ENCODE results near the gene ZBTB38. TPM values are rescaled to one million over a fixed set of nuclear protein-coding genes. Genes with fewer than 3 reads are reported as not detected.

Gene ZBTB38
- total and polyA plus RNA-seq, 2 of the 13 experiments (the other 11 are each of a cell fraction or from before 2014, with no cell fraction given): 26.8 to 51.7 TPM

- TF ChIP-seq, protein P1, sequence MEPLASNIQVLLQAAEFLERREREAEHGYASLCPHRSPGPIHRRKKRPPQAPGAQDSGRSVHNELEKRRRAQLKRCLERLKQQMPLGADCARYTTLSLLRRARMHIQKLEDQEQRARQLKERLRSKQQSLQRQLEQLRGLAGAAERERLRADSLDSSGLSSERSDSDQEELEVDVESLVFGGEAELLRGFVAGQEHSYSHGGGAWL (CRISPR knock-in tag; IDR thresholded peaks at IDR 0.05): no peak
- no peak for TF ChIP-seq ARNT (IDR thresholded peaks at IDR 0.05)
- TF ChIP-seq HES4 (CRISPR knock-in tag; IDR thresholded peaks at IDR 0.05; ENCODE audit: borderline replicate concordance): no peak
- no peak for TF ChIP-seq ZNF382 (CRISPR knock-in tag; IDR thresholded peaks at IDR 0.05; ENCODE audit: borderline replicate concordance)
- TF ChIP-seq HOXA5 (CRISPR knock-in tag; IDR thresholded peaks at IDR 0.05): peak; percentile 70; the same call in 1 of the 2 replicates
- TF ChIP-seq ZNF263 (CRISPR knock-in tag; IDR thresholded peaks at IDR 0.05): peak; percentile 91
- TF ChIP-seq GATA4 (IDR thresholded peaks at IDR 0.05; ENCODE audit: borderline replicate concordance, low read depth): no peak
- no peak for TF ChIP-seq HNRNPH1 (optimal IDR thresholded peaks at IDR 0.05; ENCODE audit: low read depth, low read length)
- no peak for TF ChIP-seq NCOA1 (CRISPR knock-in tag; IDR thresholded peaks at IDR 0.05)
- TF ChIP-seq ARID5B (CRISPR knock-in tag; IDR thresholded peaks at IDR 0.05): peak; percentile 77
- no peak for TF ChIP-seq AKAP8 (CRISPR knock-in tag; IDR thresholded peaks at IDR 0.05)
- TF ChIP-seq EEA1 (CRISPR knock-in tag; IDR thresholded peaks at IDR 0.05; ENCODE audit: borderline replicate concordance): no peak
- TF ChIP-seq, protein P2, sequence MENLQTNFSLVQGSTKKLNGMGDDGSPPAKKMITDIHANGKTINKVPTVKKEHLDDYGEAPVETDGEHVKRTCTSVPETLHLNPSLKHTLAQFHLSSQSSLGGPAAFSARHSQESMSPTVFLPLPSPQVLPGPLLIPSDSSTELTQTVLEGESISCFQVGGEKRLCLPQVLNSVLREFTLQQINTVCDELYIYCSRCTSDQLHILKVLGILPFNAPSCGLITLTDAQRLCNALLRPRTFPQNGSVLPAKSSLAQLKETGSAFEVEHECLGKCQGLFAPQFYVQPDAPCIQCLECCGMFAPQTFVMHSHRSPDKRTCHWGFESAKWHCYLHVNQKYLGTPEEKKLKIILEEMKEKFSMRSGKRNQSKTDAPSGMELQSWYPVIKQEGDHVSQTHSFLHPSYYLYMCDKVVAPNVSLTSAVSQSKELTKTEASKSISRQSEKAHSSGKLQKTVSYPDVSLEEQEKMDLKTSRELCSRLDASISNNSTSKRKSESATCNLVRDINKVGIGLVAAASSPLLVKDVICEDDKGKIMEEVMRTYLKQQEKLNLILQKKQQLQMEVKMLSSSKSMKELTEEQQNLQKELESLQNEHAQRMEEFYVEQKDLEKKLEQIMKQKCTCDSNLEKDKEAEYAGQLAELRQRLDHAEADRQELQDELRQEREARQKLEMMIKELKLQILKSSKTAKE (CRISPR knock-in tag; IDR thresholded peaks at IDR 0.05; ENCODE audit: borderline replicate concordance): peak; percentile 60; the same call in 1 of the 2 replicates
- TF ChIP-seq ARNT2 (CRISPR knock-in tag; IDR thresholded peaks at IDR 0.05; ENCODE audit: low read depth): 0 out of 2 replicates have a peak, but pooled peaks have one; percentile 56
- peak; percentile 46 for TF ChIP-seq RXRA (CRISPR knock-in tag; IDR thresholded peaks at IDR 0.05)
- no peak for TF ChIP-seq RORA (CRISPR knock-in tag; IDR thresholded peaks at IDR 0.05)
- TF ChIP-seq, protein P3, sequence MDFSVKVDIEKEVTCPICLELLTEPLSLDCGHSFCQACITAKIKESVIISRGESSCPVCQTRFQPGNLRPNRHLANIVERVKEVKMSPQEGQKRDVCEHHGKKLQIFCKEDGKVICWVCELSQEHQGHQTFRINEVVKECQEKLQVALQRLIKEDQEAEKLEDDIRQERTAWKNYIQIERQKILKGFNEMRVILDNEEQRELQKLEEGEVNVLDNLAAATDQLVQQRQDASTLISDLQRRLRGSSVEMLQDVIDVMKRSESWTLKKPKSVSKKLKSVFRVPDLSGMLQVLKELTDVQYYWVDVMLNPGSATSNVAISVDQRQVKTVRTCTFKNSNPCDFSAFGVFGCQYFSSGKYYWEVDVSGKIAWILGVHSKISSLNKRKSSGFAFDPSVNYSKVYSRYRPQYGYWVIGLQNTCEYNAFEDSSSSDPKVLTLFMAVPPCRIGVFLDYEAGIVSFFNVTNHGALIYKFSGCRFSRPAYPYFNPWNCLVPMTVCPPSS (IDR thresholded peaks at IDR 0.05): no peak
- no peak for TF ChIP-seq KDM5A (IDR thresholded peaks at IDR 0.05; ENCODE audit: borderline replicate concordance, low read length)
- no peak for TF ChIP-seq JARID2 (CRISPR knock-in tag; IDR thresholded peaks at IDR 0.05; ENCODE audit: insufficient replicate concordance)
- TF ChIP-seq MTA1 (CRISPR knock-in tag; IDR thresholded peaks at IDR 0.05; ENCODE audit: borderline replicate concordance): peak; percentile 79; the same call in 1 of the 2 replicates
- TF ChIP-seq CC2D1A (CRISPR knock-in tag; IDR thresholded peaks at IDR 0.05): no peak
- peak; percentile 67 for TF ChIP-seq GATAD1 (CRISPR knock-in tag; IDR thresholded peaks at IDR 0.05)
- TF ChIP-seq DNMT1 (CRISPR knock-in tag; IDR thresholded peaks at IDR 0.05): no peak
- no peak for TF ChIP-seq HMG20B (CRISPR knock-in tag; conservative IDR thresholded peaks at IDR 0.05)
- no peak for TF ChIP-seq MZF1 (CRISPR knock-in tag; IDR thresholded peaks at IDR 0.05; ENCODE audit: borderline replicate concordance)
Measured at GRCh38 chr3:141412936-141413354, 44.6 kb downstream of the ZBTB38 start (continued).

Data from HepG2 (cell line).